ENCODE measurements around the gene OXGR1.

OXGR1 gene

DNA sequence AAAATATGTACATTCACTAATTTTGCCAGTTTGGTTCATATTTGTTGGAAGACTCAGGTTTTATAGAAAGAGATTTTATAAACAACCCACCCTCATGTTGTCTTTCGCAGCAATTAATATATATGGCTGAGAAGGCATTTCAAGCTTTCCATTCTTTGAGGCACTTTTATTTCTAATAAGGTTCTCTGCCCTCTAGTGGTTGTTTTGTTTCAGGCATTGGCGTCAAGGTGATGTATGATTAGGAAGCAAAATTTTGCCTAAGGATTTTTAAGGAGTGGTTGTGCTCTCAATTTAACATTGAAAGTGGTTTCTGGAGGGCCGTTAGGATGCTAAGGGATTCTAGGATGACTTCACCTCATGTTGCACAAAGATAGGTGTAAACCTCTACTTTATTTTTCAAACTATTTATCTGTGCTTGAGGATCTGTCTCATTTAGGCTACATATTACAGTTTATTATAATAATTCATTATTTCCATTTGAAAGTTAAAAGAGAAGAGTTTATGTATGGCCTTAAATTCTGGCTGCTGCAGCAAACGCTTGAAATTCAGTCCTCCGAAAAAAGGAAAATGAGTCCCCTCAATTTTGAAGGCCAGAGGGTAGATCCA, 35.9 kb downstream of the OXGR1 start:
- DNase-seq, result no peak

DNA sequence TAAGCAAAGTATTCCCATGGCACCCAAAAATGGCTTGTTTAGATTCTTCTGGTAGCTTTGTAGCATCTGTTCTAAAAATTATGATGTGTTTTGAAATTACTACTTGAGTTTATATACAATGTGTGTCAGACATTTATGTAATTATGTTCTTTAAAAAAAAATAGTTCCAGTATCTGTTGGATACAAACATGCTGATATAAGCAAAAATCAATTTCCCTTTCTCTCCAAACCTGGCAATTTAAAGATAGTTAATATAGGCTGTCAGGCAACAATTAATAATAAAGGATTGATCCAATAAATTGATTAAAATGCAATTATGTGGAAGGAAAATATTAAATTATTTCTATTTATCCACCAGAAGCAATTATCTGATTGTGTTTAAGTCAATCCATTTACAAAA, 41.7 kb downstream of the OXGR1 start:
- DNase-seq, result no peak

DNA sequence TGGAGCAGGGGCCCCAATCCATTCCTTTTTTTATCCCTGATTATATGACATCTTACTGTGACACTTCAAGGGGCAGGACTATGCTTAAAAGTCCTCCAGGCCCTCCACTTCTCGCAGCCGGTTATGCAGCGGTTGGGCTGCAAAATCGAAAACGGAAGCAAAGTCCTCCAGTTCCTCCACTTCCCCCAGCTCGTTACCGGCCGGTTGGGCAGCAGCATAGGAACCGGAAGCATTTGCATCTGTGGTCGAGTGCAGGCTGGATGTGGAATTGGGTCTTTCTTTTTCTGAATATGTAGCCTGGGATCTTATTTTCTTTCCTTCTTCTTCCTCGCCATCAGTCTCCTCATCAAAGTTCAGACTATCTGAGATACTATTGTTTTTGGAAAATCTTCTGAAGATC, 46.1 kb downstream of the OXGR1 start:
- DNase-seq, result no peak

DNA sequence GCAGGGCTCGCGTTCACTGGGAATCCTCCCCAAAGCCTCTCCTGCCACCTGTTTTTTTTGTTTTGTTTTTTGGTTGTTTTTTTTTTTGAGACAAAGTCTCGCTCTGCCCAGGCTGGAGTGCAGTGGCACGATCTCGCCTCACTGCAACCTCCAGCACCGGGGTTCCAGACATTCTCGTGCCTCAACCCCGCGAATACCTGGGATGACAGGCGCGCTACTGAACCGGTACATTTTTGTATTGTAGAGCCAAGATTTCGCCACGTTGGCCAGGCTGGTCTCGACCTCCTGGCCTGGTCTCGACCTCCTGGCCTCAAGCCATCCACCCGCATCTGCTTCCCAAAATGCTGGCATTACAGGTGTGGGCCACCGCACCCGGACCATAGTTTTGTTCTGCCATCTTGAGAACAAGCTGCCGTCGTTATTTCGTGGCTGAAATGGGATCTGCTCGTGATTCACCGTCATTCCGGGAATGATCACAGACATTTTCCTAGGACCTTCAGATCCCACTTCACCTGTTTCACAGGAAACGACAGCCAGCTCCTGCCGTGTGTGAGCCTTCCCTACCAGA, 46.8 kb downstream of the OXGR1 start:
- no peak for DNase-seq

DNA sequence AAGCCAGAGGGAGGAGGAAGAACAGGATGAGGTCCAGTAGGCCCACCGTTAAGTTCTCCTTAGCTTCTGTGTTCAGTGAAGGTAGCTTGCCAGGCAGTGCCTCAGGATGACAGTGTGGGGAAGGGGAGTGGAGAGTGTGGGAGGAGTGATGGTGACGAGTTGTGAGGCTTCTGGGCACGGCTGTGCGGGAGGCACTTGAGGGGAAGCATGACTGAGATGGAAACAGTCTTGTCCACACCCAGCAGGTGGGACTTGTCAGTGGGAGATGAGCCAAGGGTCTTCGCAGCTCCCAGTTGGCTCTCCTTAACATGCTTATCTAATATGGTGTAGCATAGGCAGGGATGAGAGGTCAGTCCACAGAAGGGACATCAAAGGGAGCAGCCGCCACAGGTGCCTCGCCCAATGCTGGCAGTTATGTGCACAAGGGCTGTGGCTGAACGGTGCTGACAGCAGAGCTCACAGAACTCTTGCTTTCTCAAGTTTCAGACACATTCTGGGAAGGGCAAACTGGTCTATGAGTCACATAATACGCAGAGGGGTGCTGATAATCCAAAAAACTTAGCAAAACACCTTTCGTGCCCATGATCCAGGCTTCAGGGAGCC, 47.5 kb downstream of the OXGR1 start:
- no peak for DNase-seq

DNA sequence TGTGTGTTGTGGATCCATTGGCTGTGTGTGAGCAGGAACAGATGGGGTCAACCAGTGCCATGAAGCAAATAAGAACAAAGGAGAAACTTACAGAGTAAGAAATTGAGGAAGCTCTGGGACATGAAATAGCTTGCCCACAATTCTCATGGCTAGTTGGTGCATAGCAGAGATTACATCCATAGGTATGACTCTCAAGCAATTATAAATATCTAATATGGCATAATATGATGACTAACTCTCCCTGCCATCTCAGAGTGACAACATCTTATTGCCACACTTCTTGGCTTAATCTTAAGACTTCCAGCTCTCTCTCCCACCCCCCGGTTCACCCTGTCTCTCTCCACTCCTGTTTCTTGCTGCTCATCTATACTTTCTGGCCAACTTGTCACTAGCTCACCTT, 53.3 kb downstream of the OXGR1 start:
- DNase-seq, result no peak

DNA sequence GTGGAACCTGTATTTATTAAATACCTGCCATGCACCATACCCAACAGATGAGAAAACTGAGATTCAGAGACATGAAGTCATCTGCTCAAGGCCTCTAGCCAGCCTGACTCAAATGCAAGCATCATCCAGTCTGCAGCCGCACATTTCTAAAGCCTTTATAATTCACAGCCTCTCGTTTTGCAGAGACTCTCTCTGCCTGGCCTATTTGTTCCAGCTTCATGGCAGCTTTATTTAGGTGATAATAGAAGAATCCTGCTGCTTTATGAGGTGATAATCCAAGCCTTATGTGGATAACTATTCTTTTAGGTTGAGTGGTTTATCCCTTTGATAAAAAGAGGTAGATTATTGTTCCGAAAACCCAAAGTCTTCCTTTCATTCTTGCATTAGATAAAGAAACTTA, 58.4 kb downstream of the OXGR1 start:
- DNase-seq, result no peak
